GM13976 (cell line): ENCODE data around the gene SPRED2.

Source experiments
- DNase-seq: peaks from one replicate; pipeline ENCODE4 v3.0.0; 2012; ENCODE audit warnings: low spot score
- CTCF ChIP-seq: IDR thresholded peaks from 2 replicates; pipeline ENCODE4 v1.5.1; 2012; ENCODE audit warnings: borderline replicate concordance, mild to moderate bottlenecking; ENCODE audit not compliant: insufficient read depth; ENCODE audit errors: extremely low read depth, missing control alignments, control extremely low read depth
- in situ Hi-C: fragments of 300-500 bp; cut with MboI; formaldehyde crosslinking; loops from one replicate; pipeline ENCODE4 v1.12.0; 2022; ENCODE audit warnings: low sequenced_read_pairs, mixed read lengths, inconsistent platforms; ENCODE audit not compliant: unreplicated experiment

Gene SPRED2

GRCh38 chr2:65435625-65436168, 3.3 kb upstream of the SPRED2 start:
- in situ Hi-C loops: no loop called here
- peak; percentile 86 for DNase-seq

DNA sequence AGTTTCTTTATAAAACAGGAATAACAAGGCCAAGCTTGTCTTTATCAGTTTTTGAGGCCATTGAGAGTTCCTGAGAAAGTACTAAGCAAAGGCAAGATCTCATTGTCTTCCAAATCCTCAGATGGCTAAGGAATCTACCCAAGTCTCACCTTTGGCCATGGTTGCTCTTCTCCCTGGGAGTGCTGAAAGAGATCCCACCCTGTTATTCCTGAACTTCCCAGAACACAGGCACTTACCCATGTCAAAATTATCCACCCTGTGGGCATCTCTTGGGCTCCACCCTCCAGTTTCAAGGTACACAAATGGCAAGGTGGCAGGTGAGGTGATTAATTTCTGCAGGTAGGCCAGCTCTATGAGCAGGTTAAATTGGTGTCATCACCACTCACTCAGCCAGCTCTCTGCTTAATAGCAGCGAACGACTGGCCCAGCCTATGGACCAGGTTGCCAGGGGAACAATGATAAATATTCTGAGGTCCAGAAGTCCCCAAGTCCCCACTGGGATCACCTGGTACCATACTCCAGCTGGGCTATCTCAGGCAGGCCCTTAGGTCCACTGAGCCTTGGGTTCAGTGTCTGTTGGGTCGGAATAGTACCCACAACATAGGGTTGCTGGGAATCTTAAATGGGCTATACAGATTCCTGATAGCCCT, 2.3 kb upstream of the SPRED2 start:
- DNase-seq: no peak
- in situ Hi-C loops: no loop called here
- TF ChIP-seq CTCF: no peak

More at GRCh38 chr2:65435625-65436168, 3.3 kb upstream of the SPRED2 start:
- peak; percentile 28 for TF ChIP-seq CTCF

DNA sequence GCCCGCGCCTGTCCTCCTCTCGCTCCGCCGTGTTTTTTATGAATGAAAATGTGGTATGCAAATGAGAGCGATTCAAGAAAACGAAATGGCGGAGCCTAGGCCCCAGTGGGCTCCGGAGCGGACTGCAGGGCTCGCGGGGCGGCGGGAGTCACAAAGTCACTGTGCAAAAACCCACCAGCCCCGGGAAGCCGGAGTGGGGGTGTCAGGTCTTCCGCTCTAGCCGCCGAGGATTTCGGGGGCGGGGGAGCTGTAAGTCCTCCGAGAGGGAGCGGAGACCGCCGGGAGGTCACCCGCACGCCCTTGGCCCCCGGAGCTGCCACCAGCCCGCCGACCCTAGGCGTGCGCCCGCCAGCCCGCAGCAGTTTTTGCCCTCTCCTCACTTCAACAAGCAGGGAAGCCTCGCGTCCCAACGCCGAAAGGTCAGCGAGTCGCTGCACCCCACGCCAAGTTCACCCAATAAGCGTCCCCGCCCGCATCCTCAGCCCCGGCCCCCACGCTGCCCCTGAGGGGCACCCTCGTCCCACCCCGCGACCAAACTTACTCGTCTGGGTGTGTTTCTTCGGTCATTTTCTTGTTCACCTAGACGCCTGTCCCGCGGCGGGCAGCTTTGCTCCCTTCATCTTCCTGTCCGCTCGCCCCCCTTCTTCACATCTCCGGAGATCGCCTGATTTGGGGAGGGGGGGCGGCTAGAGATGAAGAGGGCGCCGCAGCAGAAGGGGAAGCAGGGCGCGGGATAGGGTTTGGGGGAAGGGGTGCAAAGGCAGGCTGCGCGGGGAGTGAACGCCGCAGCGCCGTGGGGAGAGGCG, 775 bp downstream of the SPRED2 start:
- in situ Hi-C loops: no loop called here
- no peak for TF ChIP-seq CTCF
- peak; percentile 73 for DNase-seq

GRCh38 chr2:65430603-65431420, 1.6 kb downstream of the SPRED2 start:
- in situ Hi-C loops: no loop called here
- DNase-seq: peak; percentile 50
- TF ChIP-seq CTCF: no peak

DNA sequence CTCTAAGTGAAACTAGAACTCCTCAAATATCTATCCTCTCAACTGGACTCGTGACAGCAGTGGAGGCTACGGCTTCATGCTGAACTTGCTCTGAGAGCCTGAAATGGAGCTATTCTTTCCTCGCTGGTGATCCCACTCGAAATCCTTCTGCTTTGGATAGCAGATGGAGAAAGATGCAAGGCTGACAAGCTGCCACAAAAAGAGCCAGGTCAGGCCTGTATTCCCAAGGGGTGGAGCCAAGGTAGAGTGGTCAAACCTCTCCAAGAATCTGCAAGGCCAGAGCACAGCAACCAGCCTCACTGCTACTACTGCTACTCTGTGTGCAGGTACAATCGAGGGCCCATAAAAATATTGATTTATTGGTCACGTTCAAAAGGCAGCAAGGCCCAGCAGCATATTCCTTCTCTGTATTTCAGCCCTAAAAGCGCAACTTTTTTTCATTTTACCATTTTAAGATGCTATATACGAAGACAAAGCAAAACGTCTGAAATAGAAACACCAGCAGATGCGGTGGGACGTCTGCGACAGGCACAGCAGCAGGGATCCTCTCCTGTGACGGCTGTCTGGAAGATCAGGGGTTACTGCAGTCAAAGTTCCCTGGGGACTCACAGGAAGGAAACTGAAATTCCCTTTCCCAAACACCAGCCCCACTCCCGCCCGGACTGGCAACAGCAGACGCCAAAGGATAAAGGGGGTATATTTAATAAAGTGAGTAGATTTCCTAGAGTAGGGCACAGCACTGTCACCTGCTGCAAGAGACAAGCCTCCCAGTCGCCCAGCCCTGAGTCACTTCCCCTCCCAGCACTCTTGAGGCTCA, 2.4 kb downstream of the SPRED2 start:
- TF ChIP-seq CTCF: no peak
- DNase-seq: no peak
- in situ Hi-C loops: no loop called here
